Measurements from ENCODE around the gene ORMDL2.
"Not testable (repeated sequence)": the region's sequence is repeated elsewhere in the genome, so short reads cannot be mapped to it uniquely, and the experiment has no call there.

ORMDL2 gene

GRCh38 chr12:55827806-55828205, 10.0 kb downstream of the ORMDL2 start:
- no peak for DNase-seq (ENCODE audit: low read depth in 4 of 4, low spot score in 1 of 4)

GRCh38 chr12:55828357-55828756, 10.5 kb downstream of the ORMDL2 start:
- no peak for DNase-seq (ENCODE audit: low read depth in 4 of 4, low spot score in 1 of 4)

DNA sequence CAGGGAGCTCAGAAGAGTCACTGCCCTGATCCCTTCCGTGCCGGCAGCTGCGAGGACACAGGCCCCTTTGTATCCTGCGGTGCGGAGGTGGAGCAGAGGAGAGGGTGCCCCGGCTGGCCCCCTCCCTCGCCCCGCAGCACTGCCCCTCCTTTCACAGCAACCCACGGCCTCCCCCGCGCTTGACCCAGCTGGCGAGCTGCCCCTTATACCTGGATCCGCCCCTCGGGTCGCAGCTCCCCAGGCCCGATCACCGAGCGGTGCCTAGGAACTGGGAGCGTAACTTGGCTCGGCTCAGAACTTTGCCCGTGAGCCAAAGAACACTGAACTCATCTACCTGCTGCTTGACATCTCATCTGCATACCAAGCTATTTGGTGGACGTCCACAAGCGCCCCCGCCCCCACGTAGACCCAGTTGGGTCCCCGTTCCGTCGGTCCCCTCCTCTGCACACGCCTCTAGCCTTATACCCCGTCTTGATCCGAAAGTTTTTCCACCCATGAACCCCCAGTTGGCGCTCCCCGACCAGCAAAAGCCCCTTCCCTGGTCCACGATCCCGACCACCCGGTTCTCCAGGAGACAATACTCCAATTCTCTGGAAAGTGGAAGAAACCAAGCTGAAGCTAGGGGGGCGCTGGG, 12.2 kb downstream of the ORMDL2 start:
- DNase-seq (ENCODE audit: low read depth in 4 of 4, low spot score in 1 of 4), result no peak

DNA sequence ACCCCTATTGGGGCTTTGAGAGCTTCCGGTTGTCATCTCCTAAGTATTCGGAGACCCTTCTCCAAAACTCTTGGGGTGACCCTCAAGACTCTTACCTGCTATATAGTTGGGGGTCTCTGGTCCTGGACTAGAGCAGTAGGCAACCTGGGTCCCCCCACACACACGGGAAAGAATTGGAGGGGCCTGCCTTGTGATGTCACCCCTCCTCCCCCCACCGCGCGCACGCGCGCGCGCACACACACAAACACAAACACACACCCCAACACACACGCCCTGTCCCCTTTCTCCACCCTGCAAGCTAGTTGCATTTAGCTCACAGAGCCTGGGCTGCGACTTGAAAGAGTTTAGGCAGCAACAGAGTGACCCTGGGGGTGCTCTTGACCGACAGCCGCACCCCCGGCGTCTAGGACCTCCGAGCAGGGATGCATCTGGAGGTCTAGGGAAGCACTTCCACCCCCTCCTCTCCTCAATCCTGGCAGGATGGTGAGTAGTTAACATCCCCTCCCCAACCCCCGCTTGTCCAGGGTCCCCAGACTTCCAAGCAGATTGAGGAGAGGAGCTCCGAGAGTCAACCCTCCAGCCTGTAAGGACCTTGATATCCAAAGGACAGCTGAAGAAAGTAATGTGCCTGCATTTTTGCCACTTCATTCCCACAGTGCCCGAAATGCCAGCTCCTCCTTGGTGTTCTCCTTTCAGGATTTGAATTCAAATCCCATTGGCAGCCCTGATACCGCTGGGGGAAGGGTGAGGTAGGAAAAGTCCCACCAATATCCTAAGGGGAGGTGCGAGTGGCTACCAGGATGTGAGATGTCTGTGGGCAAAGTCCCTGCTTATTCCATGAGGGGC, 13.0 kb downstream of the ORMDL2 start:
- DNase-seq (ENCODE audit: low read depth in 4 of 4, low spot score in 1 of 4), result peak in 1 of 4 experiments; percentile 30

DNA sequence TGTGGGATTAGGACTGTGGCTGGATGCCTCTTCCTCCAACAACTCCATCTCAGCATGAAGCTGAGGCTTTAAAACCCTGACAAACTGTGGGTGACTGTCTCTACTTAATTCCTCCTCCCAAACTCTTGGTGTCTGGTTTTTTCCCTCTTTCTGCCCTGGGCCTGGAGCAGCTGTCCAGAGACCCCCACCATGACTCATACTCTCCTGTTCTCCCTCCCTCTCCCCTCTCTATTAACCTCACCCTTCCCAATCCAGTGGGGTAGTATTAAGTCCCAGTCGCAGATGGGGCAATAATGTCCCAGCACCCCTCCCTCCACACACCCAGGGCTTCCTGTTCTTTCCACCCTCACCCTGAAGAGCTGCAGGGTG, 13.6 kb downstream of the ORMDL2 start:
- no peak for DNase-seq (ENCODE audit: low read depth in 4 of 4, low spot score in 1 of 4)

DNA sequence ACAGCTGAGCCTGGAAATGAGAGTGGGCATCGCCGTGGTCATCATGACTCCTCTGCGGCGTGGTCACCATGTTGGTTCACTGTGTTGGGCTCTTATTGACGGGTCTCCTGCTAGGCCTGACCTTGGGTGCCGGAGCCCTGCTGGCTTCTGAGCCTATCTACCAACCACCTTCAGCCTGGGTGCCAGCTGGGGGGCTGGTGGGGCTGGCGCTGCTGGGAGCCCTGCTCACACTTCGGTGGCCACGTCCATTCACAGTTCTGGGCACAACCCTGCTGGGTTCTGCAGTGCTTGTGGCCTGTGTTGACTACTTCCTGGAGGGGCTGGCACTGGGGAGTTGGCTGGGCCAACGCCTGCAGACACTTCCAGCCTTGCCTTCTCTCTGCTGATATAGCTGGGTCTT, 15.2 kb downstream of the ORMDL2 start:
- no peak for DNase-seq (ENCODE audit: low read depth in 4 of 4, low spot score in 1 of 4)

GRCh38 chr12:55834400-55834799, 16.6 kb downstream of the ORMDL2 start:
- DNase-seq (ENCODE audit: low read depth in 4 of 4, low spot score in 1 of 4), result not testable (repeated sequence)

- no peak for DNase-seq (ENCODE audit: low read depth in 4 of 4, low spot score in 1 of 4)
Observed at GRCh38 chr12:55838361-55838760, 20.5 kb downstream of the ORMDL2 start.

DNA sequence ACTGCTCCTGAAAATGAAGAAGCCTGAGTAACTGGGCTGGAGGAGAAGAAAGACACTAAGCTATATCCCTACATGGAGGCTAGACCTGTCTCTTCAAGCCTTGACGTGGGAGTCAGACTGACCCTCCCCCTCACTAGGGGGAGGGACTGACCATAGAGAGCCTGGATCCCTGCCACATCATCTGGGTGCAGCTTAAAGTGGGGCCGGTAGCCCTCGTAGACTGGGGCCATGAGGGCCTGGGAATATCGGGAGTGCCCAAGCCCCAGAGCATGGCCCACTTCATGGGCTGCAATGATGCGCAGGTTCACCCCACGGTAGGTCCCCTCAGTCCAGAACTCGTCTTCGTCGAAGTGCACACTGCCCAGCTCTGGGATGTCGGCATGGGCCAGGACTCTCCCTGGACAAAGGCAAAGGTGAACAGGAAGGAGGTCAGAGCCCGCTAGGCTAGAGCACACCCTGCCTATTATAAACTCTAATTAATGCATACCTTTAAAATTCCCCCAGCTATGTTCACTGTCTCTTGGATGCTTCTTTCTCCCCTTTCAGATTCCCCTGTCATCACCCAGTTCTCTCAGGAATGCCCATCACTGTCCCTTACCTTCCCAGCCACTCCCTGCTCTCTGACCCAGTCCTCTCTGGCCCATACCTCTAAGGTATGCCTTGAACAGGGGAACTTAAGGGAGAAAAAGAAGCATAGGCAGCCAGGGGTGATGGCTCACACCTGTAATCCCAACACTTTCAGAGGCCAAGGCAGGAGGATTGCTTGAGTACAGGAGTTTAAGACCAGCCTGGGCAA, 21.7 kb downstream of the ORMDL2 start:
- no peak for DNase-seq (ENCODE audit: low read depth in 4 of 4, low spot score in 1 of 4)

- DNase-seq (ENCODE audit: low read depth in 4 of 4, low spot score in 1 of 4), result no peak
Observed at GRCh38 chr12:55840581-55841351, 22.9 kb downstream of the ORMDL2 start.

- no peak for DNase-seq (ENCODE audit: low read depth in 4 of 4, low spot score in 1 of 4)
Observed at GRCh38 chr12:55842681-55843429, 25.0 kb downstream of the ORMDL2 start, which contains the start of gene MMP19. TSS of gene MMP19 (minus strand) at chr12:55842936. CDS start at chr12:55842830, 106 bp downstream.

GRCh38 chr12:55843431-55843830, 25.6 kb downstream of the ORMDL2 start:
- DNase-seq (ENCODE audit: low read depth in 4 of 4, low spot score in 1 of 4), result no peak

DNA sequence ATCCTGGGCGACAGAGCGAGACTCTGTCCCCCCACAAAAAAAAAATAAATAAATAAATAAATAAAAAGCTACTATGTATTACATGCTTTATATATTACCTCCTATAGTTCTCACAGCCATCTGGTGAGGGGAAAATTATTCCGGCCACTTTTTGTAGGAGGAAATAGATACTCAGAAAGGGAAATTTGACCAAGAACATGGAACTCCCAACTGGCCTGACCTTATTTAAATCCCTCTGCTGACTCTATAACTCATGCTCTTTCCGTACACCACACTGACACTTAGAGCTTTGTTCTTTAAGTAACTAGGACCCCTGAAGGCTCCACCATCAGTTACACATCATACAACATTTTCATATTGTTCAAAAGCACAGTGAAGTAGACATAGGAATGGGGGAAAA, 27.1 kb downstream of the ORMDL2 start:
- DNase-seq (ENCODE audit: low read depth in 4 of 4, low spot score in 1 of 4), result no peak

DNA sequence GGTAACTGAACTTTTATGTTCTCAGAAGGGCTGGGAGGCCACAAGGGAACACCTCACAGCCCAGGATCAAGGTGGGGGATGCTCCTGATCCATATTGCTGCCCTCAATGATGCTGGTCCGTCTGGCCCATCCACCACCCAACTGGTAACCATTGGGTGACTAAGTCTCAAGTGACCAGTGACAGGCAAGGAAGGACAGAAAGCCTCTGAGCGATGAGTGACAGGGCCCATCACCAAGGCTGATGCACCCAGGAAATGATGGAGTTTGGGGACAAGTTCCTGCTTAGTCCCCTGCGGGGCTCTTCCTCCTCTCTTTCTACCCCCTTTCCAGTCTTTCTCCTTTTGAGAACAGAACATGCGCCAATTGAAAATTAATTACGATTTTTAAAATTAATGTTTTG, 27.5 kb downstream of the ORMDL2 start:
- no peak for DNase-seq (ENCODE audit: low read depth in 4 of 4, low spot score in 1 of 4)

GRCh38 chr12:55845785-55846496, 28.1 kb downstream of the ORMDL2 start:
- no peak for DNase-seq (ENCODE audit: low read depth in 4 of 4, low spot score in 1 of 4)

DNA sequence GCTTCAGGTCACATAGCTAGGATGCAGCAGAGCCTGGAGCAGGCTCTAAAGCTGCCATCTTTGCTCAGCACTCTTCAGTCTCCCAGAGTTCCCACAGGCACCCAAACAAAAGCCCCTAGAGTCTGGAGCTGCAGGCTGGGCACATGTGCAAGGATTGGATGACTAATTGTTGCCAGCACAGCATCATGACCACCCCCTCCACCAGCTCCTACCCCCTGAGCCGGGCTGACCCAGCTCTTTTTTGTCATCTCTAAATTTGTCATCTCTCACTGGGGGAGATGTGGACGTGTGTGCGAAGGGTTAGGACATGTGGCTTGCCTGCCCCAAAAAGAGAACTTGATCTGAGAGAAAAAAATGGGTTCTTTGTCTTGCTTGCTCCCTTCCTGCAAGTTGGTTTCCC, 29.2 kb downstream of the ORMDL2 start:
- DNase-seq (ENCODE audit: low read depth in 4 of 4, low spot score in 1 of 4), result no peak

- DNase-seq (ENCODE audit: low read depth in 4 of 4, low spot score in 1 of 4), result no peak
Observed at GRCh38 chr12:55847603-55848291, 29.9 kb downstream of the ORMDL2 start.

DNA sequence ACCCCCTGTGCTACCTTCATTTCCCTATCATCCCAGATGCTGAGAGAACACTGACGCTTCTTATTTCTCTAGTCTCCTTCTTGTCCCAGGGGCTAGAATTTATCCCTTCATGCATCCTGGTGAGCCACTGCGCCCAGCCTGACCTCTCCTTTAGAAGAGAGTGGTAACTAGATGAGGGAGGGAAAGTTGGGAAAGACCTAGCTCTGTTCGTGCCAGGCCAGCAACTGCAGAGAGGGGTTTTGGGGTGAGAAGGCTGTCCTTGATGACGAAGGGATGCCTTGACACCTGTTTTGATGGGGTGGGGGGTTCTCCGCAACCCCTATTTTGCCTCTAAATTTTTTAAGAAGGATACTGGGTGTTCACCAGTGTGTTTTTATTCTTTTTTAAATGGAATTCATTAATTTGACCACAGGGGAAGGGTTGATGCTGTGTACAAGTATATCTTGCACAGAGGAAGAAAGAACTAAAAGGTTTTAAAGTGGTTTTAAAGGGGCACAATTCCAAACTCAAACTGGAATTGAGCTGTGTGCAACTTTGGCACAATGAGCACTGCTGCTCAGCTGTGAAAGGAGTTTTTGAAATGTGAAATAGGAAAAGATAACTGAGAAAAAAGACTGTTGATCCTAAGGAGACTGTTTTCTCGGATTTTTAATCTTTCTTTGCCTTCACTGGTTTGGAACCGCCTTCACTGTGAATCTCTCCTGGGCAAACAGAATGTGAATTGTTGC, 31.9 kb downstream of the ORMDL2 start:
- DNase-seq (ENCODE audit: low read depth in 4 of 4, low spot score in 1 of 4), result no peak

All from stimulated activated CD4-positive, alpha-beta T cell treated with anti-CD3 and anti-CD28 coated beads, Interleukin-1b, Interleukin-23, amount 100 ng/mL, for 24 hours (primary cell).